Thyroid gland (tissue), 4 donors: ENCODE data around the gene CLPX.

Source experiments
- CTCF ChIP-seq, 6 experiments: fragments of 200-600 bp in 3 of 6; fragments of 450-650 bp in 3 of 6; sonication (generic) in 3 of 6; IDR thresholded peaks; one replicate each; pipeline ENCODE4 v1.5.1; 2016 to 2019; ENCODE audit warnings: antibody characterized with exemption in 6 of 6, mild to moderate bottlenecking in 2 of 6, inconsistent platforms in 1 of 6, moderate library complexity in 1 of 6
- POLR2A ChIP-seq, 2 donors: fragments of 450-650 bp; IDR thresholded peaks; one replicate each; pipeline ENCODE4 v1.6.1; 2017; ENCODE audit warnings: antibody characterized with exemption in 2 of 2, mild to moderate bottlenecking in 2 of 2, moderate library complexity in 1 of 2

DNA sequence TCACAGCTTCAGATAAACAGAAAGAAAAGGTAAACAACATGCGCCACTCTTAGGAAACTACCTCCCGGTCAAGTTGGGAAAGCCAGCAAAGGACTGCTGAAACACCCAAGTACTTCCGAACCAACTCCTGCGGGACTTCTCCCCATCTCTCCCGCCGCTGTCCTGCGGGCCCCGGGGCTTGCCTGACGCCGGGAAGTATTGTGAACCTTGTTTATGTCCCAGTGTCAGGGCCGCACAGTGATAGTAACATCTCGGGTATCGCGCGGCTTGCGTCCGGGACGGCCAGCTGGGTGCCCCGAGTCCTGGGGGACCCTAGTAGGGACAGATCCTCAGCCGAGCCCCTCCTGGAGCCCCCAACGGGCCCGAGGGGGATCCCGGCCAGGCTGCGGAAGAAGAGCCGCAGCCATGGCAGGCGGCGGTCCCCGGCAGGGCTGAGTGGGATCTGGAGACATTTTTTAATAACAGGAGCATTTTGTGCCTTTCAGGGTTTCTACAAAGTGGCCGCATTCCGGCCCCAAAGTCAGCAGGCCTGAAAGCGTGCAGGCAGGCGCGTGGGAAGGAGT lies 756 bp downstream of the CLPX start:
- TF ChIP-seq CTCF (IDR thresholded peaks at IDR 0.05) = no peak
- TF ChIP-seq POLR2A (IDR thresholded peaks at IDR 0.05) = no peak
